Measurements from ENCODE around the gene MARCKSL1. TPM values are rescaled to one million over a fixed set of nuclear protein-coding genes. Genes with fewer than 3 reads are reported as not detected.

MARCKSL1 gene, protein sequence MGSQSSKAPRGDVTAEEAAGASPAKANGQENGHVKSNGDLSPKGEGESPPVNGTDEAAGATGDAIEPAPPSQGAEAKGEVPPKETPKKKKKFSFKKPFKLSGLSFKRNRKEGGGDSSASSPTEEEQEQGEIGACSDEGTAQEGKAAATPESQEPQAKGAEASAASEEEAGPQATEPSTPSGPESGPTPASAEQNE
- total RNA-seq: 10 to 100 TPM; 13.1 to 14.6 TPM

DNA sequence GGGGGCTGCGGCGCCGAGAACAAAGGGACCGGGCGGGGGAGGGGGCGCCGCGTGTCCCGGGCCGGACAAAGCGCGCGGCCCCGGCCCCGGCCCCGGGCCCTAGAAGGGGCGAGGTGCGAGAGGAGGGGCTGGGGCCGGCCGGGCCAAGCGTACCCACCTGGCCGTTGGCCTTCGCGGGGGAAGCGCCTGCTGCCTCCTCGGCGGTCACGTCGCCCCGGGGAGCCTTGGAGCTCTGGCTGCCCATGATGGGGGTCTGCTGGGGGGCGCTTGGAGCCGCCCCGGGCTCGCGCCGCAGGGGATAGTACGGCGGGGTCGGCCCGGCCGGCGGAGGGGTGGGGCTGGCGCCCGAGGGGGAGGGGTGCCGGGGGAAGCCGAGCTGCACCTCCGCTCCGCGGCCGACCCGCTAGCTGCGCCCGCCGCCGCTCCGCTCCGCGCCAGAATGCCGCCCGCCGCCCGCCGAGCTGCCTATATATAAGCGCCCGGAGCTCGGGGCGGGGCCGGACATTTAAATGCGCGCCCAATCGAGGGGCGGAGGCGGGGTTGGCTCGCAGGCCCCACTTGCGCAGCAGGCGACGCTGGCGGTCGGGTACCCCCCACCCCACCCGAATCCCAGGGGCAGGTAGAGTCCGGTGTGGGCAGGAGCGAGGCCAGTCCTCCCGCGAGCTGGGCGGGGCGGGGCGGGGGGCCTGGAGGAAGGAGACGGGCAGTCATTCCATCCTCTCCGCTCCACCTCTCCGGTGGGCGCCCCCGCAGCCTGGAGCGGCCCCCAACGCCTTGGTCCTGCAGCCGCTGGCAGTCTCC, at the start of gene MARCKSL1:
Gene MARCKSL1 (minus strand): TSS at position 444 of the 801 bp plus-strand sequence. CDS start 200 bp downstream, at position 244.
- CTCF ChIA-PET: interaction anchor here (0.8 to 3.0 kb wide), 11 partner anchors 12 to 130 kb away, joined by 3 to 14 read pairs (median 5); partner anchors contain the start of genes BSDC1 and IQCC
- H3K4me3 Mint-ChIP-seq: peak within 1 kb of the TSS; percentile 77
- DNase-seq: peak; percentile 81
- intact Hi-C loops (cut with micrococcal nuclease): loop anchor here (2.0 to 5.0 kb wide), 6 partner anchors 37 to 399 kb away; partner anchors contain the start of genes HDAC1, LCK, PTP4A2 and RBBP4
- H3K4me1 Mint-ChIP-seq (ENCODE audit: low read depth): peaks cover 48% of the 10 kb centered on the region
- H3K27me3 Mint-ChIP-seq: no peaks in the 10 kb centered on the region
- no peaks in the 10 kb centered on the region for H3K9me3 Mint-ChIP-seq
- peak within 1 kb of the TSS; percentile 43 for H3K27ac Mint-ChIP-seq
- H3K36me3 Mint-ChIP-seq: peaks cover 8% of the 10 kb centered on the region
- POLR2A ChIA-PET: interaction anchor here (0.6 to 2.4 kb wide), 24 partner anchors 11 to 156 kb away, joined by 3 to 12 read pairs (median 4); partner anchors contain the start of genes BSDC1, CCDC28B, EIF3I and FAM229A

DNA sequence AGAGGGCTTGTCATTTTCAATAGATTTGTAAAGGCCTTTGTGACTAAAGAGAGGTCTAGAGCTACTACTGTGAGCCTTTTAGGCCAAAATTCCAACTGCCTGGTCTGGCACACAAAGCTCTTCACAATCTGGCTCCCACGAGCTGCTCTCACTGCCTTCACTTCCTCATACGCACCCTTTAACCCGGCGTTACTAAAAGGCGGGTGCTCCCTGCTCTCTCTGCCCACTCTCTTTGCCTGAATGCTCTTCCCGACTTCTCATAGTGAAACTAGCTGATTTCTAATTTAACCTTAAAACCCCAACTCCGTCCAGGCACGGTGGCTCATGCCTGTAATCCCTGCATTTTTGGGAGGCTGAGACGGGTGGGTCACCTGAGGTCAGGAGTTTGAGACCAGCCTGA, 44.0 kb upstream of the MARCKSL1 start:
- no peaks in the 10 kb centered on the region for H3K27me3 Mint-ChIP-seq
- no peaks in the 10 kb centered on the region for H3K9me3 Mint-ChIP-seq
- no peaks in the 10 kb centered on the region for H3K4me1 Mint-ChIP-seq (ENCODE audit: low read depth)
- H3K36me3 Mint-ChIP-seq: peaks cover 33% of the 10 kb centered on the region
- H3K4me3 Mint-ChIP-seq: no peak overlapping the region
- no peak for DNase-seq
- H3K27ac Mint-ChIP-seq: no peak overlapping the region
- ChIA-PET CTCF (interaction anchor here (0.6 kb wide), 1 partner anchor 200 kb away, joined by 3 read pairs; no protein-coding TSS in a partner anchor), POLR2A (no interaction called here)
- intact Hi-C loops (cut with micrococcal nuclease): no loop called here

DNA sequence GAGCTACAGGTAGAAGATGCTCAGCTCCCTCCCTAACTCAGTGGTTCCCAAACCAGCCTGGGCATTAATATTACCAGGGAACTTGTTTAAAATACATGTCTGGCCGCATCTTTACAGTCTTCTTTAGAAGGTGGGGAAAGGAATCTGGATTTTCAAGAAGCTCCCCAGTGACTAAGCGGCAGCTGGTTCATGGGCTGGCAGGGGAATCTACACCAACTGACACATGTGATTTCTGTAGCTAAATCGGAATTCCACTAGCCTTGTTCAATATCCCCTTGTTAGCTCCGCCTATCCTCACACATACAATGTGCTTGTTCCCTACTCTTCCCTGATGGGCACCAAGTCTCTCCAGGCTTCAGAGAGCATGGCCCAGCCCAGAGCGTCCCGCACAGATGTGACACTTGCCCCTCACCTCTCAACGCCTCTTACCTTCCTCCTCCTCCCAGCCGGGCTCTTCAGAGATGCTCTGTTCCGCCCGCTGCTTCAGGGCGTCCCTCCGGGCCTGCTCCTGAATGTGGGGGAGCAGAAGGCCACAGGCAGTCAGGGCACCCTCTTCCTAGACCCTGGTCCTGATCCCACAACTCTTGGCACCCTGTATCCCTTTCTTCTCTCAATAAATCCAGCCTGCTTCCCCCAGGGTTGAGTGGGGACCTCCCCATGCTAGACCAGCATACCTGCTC, 41.6 kb upstream of the MARCKSL1 start:
- ChIA-PET POLR2A (interaction anchor here (1.5 kb wide), 1 partner anchor 16 kb away, joined by 4 read pairs; the partner anchor contains the start of gene BSDC1), CTCF (interaction anchor here (0.6 to 1.8 kb wide), 6 partner anchors 9 to 179 kb away, joined by 3 to 7 read pairs (median 4); partner anchors contain the start of gene BSDC1)
- H3K4me3 Mint-ChIP-seq: no peak overlapping the region
- H3K9me3 Mint-ChIP-seq: no peaks in the 10 kb centered on the region
- no peak for DNase-seq
- H3K36me3 Mint-ChIP-seq: peaks cover 27% of the 10 kb centered on the region
- no peaks in the 10 kb centered on the region for H3K27me3 Mint-ChIP-seq
- no peak overlapping the region for H3K27ac Mint-ChIP-seq
- peaks cover 5% of the 10 kb centered on the region for H3K4me1 Mint-ChIP-seq (ENCODE audit: low read depth)
- intact Hi-C loops (cut with micrococcal nuclease): no loop called here

DNA sequence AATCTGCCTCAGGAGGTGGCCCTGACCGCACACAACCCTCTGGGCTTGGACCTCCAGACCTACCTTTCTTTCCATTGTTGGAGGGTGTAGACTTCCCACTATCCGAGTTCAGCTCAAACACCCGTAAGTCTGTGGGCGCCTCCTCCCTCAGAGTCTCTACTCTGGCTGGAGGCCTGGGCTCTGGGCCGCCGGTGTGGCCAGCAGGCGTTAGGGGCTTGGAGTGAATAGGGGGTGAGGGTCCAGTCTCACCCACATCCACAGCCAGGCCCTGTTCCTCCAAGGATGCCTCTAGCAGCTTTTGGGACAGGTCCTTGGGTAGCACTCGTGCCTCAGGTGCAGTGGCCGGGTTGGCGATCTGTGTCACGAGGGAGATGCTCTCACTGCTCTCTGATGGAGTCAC, 40.2 kb upstream of the MARCKSL1 start:
- intact Hi-C loops (cut with micrococcal nuclease): no loop called here
- H3K9me3 Mint-ChIP-seq: no peaks in the 10 kb centered on the region
- DNase-seq: no peak
- peaks cover 14% of the 10 kb centered on the region for H3K4me1 Mint-ChIP-seq (ENCODE audit: low read depth)
- no peaks in the 10 kb centered on the region for H3K27me3 Mint-ChIP-seq
- ChIA-PET CTCF (interaction anchor here (1.3 kb wide), 1 partner anchor 10 kb away, joined by 3 read pairs; no protein-coding TSS in a partner anchor), POLR2A (no interaction called here)
- H3K36me3 Mint-ChIP-seq: peaks cover 25% of the 10 kb centered on the region
- H3K4me3 Mint-ChIP-seq: no peak overlapping the region
- H3K27ac Mint-ChIP-seq: no peak overlapping the region

DNA sequence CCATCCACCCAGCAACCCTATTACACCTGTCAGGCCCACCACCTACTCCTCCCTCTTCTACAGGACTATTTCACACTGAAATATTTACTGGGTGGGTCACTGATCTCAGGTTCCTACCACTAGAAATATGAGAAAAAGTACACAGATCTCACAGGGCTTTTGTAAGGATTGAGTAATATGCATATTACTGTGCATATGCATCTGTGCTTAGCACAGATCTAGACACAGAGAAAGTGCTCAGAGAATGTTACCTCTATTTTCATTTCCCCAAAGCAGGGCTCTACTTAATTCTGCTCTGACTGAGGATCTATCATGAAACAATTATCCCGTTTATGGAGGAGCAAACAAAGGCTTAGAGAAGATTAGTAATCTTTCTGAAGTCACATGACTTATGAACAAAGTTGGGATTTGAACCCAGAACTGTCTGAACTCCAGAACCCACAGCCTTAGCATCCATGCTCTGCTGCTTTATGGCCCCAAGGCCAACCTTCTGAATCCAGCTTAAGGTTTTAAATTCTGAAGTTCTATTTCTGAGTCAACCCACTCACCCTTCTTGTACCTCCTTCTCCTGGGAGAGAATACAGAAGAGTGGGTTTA, 38.1 kb upstream of the MARCKSL1 start:
- no peak for DNase-seq
- peaks cover 19% of the 10 kb centered on the region for H3K36me3 Mint-ChIP-seq
- no peak overlapping the region for H3K4me3 Mint-ChIP-seq
- H3K9me3 Mint-ChIP-seq: no peaks in the 10 kb centered on the region
- no peaks in the 10 kb centered on the region for H3K27me3 Mint-ChIP-seq
- H3K27ac Mint-ChIP-seq: no peak overlapping the region
- POLR2A ChIA-PET: no interaction called here
- CTCF ChIA-PET: interaction anchor here (3.1 kb wide), 1 partner anchor 158 kb away, joined by 19 read pairs; no protein-coding TSS in a partner anchor
- peaks cover 14% of the 10 kb centered on the region for H3K4me1 Mint-ChIP-seq (ENCODE audit: low read depth)
- intact Hi-C loops (cut with micrococcal nuclease): loop anchor here (2.0 kb wide), 1 partner anchor 39 kb away; no protein-coding TSS in a partner anchor

DNA sequence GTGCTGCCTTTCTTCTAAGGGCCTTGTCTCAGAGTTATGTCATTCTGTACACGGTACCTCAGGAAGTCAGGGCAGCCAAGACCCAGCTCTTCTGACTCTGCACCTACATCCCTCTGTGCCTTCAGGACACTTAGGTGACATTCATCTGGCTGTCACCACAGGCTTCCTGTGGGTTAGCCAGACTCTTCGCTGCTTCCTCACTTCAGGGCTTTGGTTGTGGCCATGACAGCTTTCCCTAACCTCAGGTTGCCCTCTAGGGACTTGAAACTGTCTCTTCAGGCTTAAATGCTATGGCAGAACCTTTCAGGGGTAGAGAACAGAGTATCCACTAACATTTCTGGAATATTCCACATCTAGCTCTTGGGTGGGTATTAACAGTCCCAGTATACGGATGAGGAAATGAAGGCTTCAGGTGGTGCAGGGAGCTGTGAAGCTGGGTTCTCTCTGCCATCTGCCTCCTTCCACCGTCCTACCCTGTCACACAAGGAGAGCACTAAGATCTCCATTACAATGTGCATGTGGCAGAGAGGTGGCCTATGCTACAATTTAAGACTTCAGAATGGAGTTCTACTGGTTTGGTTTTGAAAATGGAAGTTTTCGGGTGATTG, 36.2 kb upstream of the MARCKSL1 start:
- ChIA-PET POLR2A (no interaction called here), CTCF (interaction anchor here (1.0 to 3.1 kb wide), 5 partner anchors 15 to 168 kb away, joined by 3 to 19 read pairs (median 4); partner anchors contain the start of gene MARCKSL1)
- Mint-ChIP-seq H3K27me3 (no peaks in the 10 kb centered on the region), H3K4me1 (ENCODE audit: low read depth) (peaks cover 14% of the 10 kb centered on the region), H3K4me3 (no peak overlapping the region), H3K9me3 (no peaks in the 10 kb centered on the region), H3K27ac (no peak overlapping the region), H3K36me3 (peaks cover 15% of the 10 kb centered on the region)
- DNase-seq: peak; percentile 63
- intact Hi-C loops (cut with micrococcal nuclease): loop anchor here (2.0 kb wide), 1 partner anchor 37 kb away; no protein-coding TSS in a partner anchor

DNA sequence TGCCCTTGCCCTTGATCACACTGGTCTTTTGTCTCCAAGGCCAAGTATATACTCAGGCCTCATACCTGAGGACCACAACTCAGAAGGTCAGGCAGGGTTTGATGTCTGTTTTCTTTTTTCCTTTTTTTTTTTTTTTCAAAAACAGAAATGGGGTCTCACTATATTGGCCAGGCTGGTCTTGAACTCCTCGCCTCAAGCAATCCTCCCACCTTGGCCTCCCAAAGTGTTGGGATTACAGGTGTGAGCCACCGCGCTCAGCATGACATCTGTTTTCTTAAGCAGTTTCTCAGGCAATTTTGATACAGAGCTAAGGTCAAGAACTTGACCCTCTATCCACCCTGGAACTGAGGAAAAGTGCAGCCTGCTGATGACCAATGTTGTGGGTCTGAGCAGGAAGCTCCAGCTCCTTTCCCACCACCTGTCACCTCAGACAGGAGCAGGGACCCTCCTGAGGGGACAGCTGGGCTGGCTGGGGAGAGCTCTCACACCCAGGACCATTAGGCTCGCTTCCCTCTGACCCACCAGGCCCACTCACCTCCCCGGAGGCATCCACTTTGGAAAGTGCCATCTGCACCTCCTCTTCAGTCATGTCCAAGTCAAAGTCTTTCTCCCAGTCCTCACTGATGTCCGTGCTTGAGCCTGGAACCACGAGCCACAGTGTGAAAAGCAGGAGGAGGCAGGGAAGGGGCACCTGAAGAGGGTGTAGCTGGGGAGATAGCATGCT, 32.0 kb upstream of the MARCKSL1 start:
- H3K36me3 Mint-ChIP-seq: peaks cover 16% of the 10 kb centered on the region
- DNase-seq: no peak
- no peaks in the 10 kb centered on the region for H3K27me3 Mint-ChIP-seq
- intact Hi-C loops (cut with micrococcal nuclease): no loop called here
- H3K4me3 Mint-ChIP-seq: no peak overlapping the region
- peaks cover 15% of the 10 kb centered on the region for H3K4me1 Mint-ChIP-seq (ENCODE audit: low read depth)
- H3K9me3 Mint-ChIP-seq: no peaks in the 10 kb centered on the region
- CTCF ChIA-PET: interaction anchor here (0.6 to 0.7 kb wide), 2 partner anchors 36 to 152 kb away, joined by 3 to 4 read pairs; no protein-coding TSS in a partner anchor
- no peak overlapping the region for H3K27ac Mint-ChIP-seq
- POLR2A ChIA-PET: no interaction called here

DNA sequence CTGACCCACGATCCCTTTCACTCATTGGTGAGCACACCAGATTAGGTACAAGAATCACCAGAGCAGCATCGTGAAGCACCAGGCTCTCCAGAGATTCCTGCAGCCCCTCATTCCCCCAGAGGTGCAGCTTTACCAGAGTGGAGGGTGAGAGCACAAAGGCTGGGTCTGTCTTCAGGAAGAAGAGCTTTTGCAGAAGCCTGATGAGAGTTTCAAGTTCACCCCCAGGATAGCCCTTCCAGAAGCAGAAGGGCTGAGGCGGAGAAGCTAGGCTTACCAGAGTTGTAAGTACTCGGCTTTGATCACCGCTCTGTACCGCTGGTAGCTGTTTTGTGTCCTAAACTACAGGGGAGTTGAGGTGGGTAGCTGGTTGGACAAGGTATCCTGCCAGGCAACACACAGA, 29.4 kb upstream of the MARCKSL1 start:
- ChIA-PET POLR2A (interaction anchor here (0.7 to 0.8 kb wide), 2 partner anchors 29 to 30 kb away, joined by 3 read pairs; partner anchors contain the start of gene MARCKSL1), CTCF (no interaction called here)
- no peak for DNase-seq
- intact Hi-C loops (cut with micrococcal nuclease): no loop called here
- peaks cover 3% of the 10 kb centered on the region for H3K27me3 Mint-ChIP-seq
- no peaks in the 10 kb centered on the region for H3K9me3 Mint-ChIP-seq
- H3K27ac Mint-ChIP-seq: peak overlapping the region; percentile 35
- H3K4me1 Mint-ChIP-seq (ENCODE audit: low read depth): peaks cover 14% of the 10 kb centered on the region
- peaks cover 19% of the 10 kb centered on the region for H3K36me3 Mint-ChIP-seq
- no peak overlapping the region for H3K4me3 Mint-ChIP-seq

DNA sequence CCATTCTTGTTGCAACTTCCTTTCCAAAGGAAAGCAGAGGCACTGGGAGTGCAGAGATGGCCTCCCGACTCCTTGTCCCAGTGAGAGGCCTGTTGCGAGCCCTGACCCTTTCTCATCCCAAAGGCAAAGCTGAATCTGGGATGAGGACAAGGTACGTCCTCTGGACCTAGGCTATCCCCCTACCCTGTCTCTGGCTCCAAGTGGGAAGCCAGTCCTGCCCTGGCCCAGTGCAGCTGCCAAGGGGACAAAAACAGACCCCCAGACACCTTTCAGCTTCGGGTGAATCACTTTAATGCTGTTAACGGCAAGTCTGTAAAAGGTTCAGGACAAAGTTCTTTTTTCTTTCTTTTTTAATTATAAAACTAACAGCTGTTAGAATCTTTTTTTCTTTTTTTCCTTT, 28.8 kb upstream of the MARCKSL1 start:
- no peak overlapping the region for H3K4me3 Mint-ChIP-seq
- POLR2A ChIA-PET: no interaction called here
- CTCF ChIA-PET: interaction anchor here (0.7 kb wide), 1 partner anchor 11 kb away, joined by 3 read pairs; no protein-coding TSS in a partner anchor
- H3K27ac Mint-ChIP-seq: no peak overlapping the region
- H3K27me3 Mint-ChIP-seq: peaks cover 3% of the 10 kb centered on the region
- peaks cover 19% of the 10 kb centered on the region for H3K36me3 Mint-ChIP-seq
- peaks cover 18% of the 10 kb centered on the region for H3K4me1 Mint-ChIP-seq (ENCODE audit: low read depth)
- intact Hi-C loops (cut with micrococcal nuclease): no loop called here
- no peaks in the 10 kb centered on the region for H3K9me3 Mint-ChIP-seq
- no peak for DNase-seq

DNA sequence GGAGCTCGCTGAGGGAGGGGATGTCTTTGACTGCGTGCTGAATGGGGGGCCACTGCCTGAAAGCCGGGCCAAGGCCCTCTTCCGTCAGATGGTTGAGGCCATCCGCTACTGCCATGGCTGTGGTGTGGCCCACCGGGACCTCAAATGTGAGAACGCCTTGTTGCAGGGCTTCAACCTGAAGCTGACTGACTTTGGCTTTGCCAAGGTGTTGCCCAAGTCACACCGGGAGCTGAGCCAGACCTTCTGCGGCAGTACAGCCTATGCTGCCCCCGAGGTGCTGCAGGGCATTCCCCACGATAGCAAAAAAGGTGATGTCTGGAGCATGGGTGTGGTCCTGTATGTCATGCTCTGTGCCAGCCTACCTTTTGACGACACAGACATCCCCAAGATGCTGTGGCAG, 27.7 kb upstream of the MARCKSL1 start:
- no peak overlapping the region for H3K27ac Mint-ChIP-seq
- peaks cover 22% of the 10 kb centered on the region for H3K4me1 Mint-ChIP-seq (ENCODE audit: low read depth)
- ChIA-PET POLR2A (no interaction called here), CTCF (interaction anchor here (0.5 to 1.4 kb wide), 3 partner anchors 148 to 219 kb away, joined by 3 read pairs; partner anchors contain the start of gene CCDC28B)
- peaks cover 17% of the 10 kb centered on the region for H3K36me3 Mint-ChIP-seq
- intact Hi-C loops (cut with micrococcal nuclease): no loop called here
- no peaks in the 10 kb centered on the region for H3K9me3 Mint-ChIP-seq
- no peak overlapping the region for H3K4me3 Mint-ChIP-seq
- peaks cover 3% of the 10 kb centered on the region for H3K27me3 Mint-ChIP-seq
- no peak for DNase-seq

All from activated CD4-positive, alpha-beta memory T cell treated with anti-CD3 and anti-CD28 coated beads for 36 hours (primary cell).